GM21825 (cell line): Measurements from ENCODE around the gene SORCS2.

ENCODE experiments used
- ATAC-seq: cut with Tn5 transposase; IDR thresholded peaks from one replicate; pipeline ENCODE4 v1.9.1; 2021; ENCODE audit warnings: mild to moderate bottlenecking, moderate library complexity; ENCODE audit not compliant: unreplicated experiment

SORCS2 gene

GRCh38 chr4:7461230-7461629 lies 268.9 kb downstream of the SORCS2 start:
- no peak for ATAC-seq

GRCh38 chr4:7462509-7462971 lies 270.2 kb downstream of the SORCS2 start:
- no peak for ATAC-seq

- no peak for ATAC-seq
Observed at GRCh38 chr4:7463566-7464258, 271.4 kb downstream of the SORCS2 start.

GRCh38 chr4:7464259-7464655 lies 271.9 kb downstream of the SORCS2 start:
- no peak for ATAC-seq

GRCh38 chr4:7465017-7465416 lies 272.7 kb downstream of the SORCS2 start:
- ATAC-seq, result no peak

GRCh38 chr4:7466215-7466614 lies 273.9 kb downstream of the SORCS2 start:
- ATAC-seq, result no peak

GRCh38 chr4:7466904-7467303 lies 274.6 kb downstream of the SORCS2 start:
- ATAC-seq, result no peak

- no peak for ATAC-seq
Observed at GRCh38 chr4:7467471-7467870, 275.1 kb downstream of the SORCS2 start.

DNA sequence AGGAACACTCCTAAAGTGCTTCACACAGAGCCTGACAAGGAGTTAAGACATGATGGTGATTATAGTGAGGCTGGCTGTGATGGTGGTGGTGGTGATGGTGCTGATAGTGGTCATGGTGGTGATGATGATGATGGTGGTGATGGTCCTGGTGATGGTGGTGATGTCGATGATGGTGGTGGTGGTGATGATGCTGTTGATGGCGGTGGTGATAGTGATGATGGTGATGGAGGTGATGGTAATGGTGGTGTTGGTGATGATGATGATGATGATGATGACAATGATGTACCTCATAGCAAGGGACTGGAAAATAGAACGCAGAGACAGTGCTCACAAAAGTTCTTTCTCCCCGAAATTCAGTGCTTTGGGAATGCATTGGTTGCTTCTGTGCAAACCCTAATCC lies 276.7 kb downstream of the SORCS2 start:
- no peak for ATAC-seq

GRCh38 chr4:7470111-7470510 lies 277.8 kb downstream of the SORCS2 start:
- ATAC-seq, result no peak

- ATAC-seq, result no peak
Observed at GRCh38 chr4:7470522-7471128, 278.3 kb downstream of the SORCS2 start.

DNA sequence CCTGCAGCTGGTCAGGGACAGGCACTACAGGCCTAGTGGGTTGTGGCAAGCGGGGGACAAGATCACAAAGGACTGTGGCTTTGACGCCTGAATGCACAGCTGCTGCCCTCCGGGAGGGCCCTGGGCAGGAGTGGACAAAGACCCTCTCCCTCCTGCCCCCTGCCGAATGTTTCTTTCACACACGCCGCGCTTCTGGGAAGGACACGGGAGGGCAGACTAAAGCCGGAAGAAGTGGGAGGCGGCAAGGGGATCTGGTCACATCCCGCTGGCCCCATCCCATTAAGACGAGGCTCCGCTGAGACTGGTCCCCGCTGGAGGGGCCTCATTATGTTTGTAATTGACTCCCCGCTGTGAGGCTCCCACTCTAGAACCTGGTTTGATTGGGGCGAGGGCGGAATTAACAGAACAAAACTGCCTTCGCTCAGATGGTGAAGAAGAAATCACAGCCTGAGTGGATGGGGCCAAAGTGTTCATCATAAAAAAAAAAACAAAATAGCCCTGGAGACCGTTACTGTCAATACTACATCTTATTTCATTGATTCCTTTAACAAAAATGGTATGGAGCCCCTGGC lies 280.2 kb downstream of the SORCS2 start:
- no peak for ATAC-seq

GRCh38 chr4:7473081-7473480 lies 280.7 kb downstream of the SORCS2 start:
- ATAC-seq, result no peak

DNA sequence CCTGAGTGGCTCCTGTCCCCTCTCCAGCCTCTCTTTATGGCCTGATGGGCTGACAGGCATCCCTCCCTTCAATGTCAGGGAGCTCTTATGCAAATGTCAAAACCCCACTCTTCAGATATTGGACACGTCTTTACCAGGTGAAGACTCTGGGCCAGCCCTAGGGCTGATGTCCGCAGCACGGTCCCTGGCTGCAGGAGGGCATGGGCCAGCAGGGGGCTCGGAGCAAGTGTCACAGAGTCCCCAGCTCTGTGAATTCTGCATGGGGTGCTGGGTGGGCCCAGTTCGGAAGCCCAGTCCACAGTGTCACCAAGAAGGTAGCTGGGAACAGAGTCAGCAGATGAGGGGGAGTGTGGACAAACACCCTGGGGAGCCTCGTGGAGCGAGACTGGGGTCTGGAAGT lies 282.0 kb downstream of the SORCS2 start:
- ATAC-seq, result no peak

- ATAC-seq, result no peak
Observed at GRCh38 chr4:7475207-7475606, 282.9 kb downstream of the SORCS2 start.

GRCh38 chr4:7476820-7477219 lies 284.5 kb downstream of the SORCS2 start:
- no peak for ATAC-seq

DNA sequence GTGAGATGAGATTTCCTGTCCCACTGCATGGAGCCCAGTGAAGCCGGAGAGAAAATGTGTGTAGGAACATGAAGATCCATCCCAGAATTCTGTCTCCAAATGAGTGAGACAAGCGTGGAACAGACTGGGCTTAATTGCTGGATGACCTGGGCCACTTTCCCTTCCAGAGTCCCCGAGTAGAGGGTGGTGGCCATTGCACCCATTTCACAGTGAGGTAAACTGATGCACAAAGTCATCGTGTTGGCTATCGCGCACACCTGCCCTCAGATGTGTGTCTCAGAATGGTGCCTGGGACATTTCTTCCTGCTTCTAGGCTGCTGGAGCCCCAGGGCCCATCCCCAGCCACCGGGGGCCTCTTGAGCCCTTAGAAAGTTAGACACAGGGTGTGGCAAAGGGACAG lies 285.4 kb downstream of the SORCS2 start:
- ATAC-seq, result no peak

DNA sequence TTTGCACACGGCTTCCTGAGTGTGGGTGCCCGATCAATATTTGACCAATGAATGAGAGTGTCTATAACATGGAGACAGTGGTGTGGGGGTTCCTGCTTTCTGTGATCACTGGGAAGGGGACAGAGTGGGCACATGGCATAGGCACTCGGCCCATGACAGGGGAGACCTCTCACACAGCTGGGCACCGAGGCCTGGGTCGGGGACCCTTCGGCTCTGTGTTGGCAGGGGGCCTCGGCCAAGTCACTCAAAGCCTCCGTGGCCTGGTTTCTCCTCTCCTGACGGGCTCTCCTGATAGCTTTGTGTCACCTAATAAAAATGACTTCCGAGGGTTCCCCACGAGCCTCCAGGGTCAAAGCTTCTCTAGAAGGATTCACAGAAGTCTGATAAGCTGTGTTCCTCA lies 286.3 kb downstream of the SORCS2 start:
- ATAC-seq, result no peak

- ATAC-seq, result no peak
Observed at GRCh38 chr4:7480423-7480822, 288.1 kb downstream of the SORCS2 start.

DNA sequence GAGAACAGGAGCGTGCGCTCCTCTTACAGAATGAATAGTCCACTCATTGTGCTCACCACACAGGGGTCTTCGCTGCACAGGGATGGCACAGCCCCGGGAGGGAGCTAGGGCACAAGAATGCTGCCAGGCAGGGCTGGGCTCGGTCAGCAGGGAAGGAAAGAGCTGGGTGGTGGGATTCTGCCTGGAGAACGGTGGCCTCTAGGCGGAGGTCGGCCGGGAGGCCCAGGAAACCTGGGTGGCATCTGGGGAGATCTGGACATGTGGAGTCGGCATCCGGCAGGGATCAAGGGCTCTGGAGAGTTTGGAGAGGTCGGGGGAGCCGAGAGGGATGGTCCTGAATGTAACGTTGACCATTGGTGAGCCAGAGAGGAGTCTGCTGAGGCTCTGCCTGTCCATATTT lies 288.9 kb downstream of the SORCS2 start:
- no peak for ATAC-seq

GRCh38 chr4:7485096-7485495 lies 292.8 kb downstream of the SORCS2 start:
- ATAC-seq, result no peak

DNA sequence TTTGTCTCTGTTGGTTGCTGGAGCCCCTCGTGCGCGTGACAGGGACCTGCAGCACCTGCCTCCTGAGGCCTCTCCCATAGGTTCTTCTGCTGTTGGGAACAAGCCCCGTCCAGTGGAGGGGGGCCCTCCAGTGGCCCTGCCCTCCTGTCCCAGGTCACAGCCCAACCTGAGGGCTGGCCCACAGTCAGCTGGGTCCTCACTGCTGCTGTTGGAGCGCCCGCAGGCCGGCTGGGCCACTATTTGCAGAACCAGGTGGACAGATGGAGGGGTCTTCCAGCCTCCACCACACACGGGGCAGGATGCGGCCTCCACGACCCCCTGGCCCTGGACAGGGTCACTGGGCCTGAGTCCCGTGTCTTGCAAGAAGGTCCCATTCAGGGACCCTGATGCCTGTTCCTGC lies 293.8 kb downstream of the SORCS2 start:
- ATAC-seq, result no peak
